ENCODE data around the gene ST6GALNAC5.

DNA sequence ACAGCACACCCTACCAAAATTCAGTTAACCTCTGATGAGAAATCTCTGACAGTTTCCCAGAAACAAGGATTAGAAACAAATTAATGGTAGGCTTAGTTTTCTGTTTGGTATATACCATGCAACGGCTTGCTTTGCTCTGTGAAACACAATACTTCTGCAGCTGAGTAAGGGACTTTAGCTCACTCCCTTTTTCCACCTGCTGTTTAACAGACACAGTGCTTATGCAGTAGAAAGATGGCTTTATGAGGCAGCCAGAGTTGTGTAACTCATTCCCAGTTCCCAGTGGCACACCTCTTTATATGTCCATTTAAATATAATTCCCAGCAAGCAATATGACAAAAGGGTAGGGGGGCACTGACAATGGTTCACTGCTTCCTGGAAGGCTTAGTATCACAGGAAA is 228.0 kb downstream of the ST6GALNAC5 start:
- TF ChIP-seq, protein P1, sequence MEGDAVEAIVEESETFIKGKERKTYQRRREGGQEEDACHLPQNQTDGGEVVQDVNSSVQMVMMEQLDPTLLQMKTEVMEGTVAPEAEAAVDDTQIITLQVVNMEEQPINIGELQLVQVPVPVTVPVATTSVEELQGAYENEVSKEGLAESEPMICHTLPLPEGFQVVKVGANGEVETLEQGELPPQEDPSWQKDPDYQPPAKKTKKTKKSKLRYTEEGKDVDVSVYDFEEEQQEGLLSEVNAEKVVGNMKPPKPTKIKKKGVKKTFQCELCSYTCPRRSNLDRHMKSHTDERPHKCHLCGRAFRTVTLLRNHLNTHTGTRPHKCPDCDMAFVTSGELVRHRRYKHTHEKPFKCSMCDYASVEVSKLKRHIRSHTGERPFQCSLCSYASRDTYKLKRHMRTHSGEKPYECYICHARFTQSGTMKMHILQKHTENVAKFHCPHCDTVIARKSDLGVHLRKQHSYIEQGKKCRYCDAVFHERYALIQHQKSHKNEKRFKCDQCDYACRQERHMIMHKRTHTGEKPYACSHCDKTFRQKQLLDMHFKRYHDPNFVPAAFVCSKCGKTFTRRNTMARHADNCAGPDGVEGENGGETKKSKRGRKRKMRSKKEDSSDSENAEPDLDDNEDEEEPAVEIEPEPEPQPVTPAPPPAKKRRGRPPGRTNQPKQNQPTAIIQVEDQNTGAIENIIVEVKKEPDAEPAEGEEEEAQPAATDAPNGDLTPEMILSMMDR (conservative IDR thresholded peaks at IDR 0.05; ENCODE audit: low read depth in 2 of 2): no peak
- TF ChIP-seq POLR2AphosphoS5 (IDR thresholded peaks at IDR 0.05; ENCODE audit: low read depth) (no peak), CREB1 (CRISPR knock-in tag; IDR thresholded peaks at IDR 0.05; ENCODE audit: low read depth) (no peak), EZH2phosphoT487 (IDR thresholded peaks at IDR 0.05; ENCODE audit: unreplicated experiment) (no peak)
- TF ChIP-seq, protein P2, sequence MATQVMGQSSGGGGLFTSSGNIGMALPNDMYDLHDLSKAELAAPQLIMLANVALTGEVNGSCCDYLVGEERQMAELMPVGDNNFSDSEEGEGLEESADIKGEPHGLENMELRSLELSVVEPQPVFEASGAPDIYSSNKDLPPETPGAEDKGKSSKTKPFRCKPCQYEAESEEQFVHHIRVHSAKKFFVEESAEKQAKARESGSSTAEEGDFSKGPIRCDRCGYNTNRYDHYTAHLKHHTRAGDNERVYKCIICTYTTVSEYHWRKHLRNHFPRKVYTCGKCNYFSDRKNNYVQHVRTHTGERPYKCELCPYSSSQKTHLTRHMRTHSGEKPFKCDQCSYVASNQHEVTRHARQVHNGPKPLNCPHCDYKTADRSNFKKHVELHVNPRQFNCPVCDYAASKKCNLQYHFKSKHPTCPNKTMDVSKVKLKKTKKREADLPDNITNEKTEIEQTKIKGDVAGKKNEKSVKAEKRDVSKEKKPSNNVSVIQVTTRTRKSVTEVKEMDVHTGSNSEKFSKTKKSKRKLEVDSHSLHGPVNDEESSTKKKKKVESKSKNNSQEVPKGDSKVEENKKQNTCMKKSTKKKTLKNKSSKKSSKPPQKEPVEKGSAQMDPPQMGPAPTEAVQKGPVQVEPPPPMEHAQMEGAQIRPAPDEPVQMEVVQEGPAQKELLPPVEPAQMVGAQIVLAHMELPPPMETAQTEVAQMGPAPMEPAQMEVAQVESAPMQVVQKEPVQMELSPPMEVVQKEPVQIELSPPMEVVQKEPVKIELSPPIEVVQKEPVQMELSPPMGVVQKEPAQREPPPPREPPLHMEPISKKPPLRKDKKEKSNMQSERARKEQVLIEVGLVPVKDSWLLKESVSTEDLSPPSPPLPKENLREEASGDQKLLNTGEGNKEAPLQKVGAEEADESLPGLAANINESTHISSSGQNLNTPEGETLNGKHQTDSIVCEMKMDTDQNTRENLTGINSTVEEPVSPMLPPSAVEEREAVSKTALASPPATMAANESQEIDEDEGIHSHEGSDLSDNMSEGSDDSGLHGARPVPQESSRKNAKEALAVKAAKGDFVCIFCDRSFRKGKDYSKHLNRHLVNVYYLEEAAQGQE (IDR thresholded peaks at IDR 0.05; ENCODE audit: unreplicated experiment): no peak
